Nucleus accumbens (tissue), 56 donors: ENCODE data around the gene CRYAA.
"Not testable (repeated sequence)": the region's sequence is repeated elsewhere in the genome, so short reads cannot be mapped to it uniquely, and the experiment has no call there.

ENCODE experiments used
- DNase-seq, 56 donors: peaks; one replicate each; lab custom pipeline; 2025; lab: John Stamatoyannopoulos, UW

Gene CRYAA

GRCh38 chr21:43168708-43169107 is at the start of gene CRYAA:
Gene CRYAA, plus strand, starts transcription at chr21:43169008. Its CDS starts 92 bp downstream, at chr21:43169100.
- DNase-seq: not testable (repeated sequence)

GRCh38 chr21:43130094-43130493 is 38.7 kb upstream of the CRYAA start:
- not testable (repeated sequence) for DNase-seq

- DNase-seq: not testable (repeated sequence)
Measured at GRCh38 chr21:43134520-43134919, 34.3 kb upstream of the CRYAA start.

- DNase-seq: not testable (repeated sequence)
Measured at GRCh38 chr21:43138944-43139343, 29.9 kb upstream of the CRYAA start.

GRCh38 chr21:43141407-43141806 is 27.4 kb upstream of the CRYAA start:
- DNase-seq: not testable (repeated sequence)

- not testable (repeated sequence) for DNase-seq
Measured at GRCh38 chr21:43146637-43147036, 22.2 kb upstream of the CRYAA start.

- DNase-seq: not testable (repeated sequence)
Measured at GRCh38 chr21:43147999-43148398, 20.8 kb upstream of the CRYAA start.

GRCh38 chr21:43149344-43149743 is 19.5 kb upstream of the CRYAA start:
- not testable (repeated sequence) for DNase-seq

- DNase-seq: not testable (repeated sequence)
Measured at GRCh38 chr21:43153601-43154000, 15.2 kb upstream of the CRYAA start.

GRCh38 chr21:43159279-43160175 is 9.3 kb upstream of the CRYAA start:
- not testable (repeated sequence) for DNase-seq

- not testable (repeated sequence) for DNase-seq
Measured at GRCh38 chr21:43161826-43162707, 6.7 kb upstream of the CRYAA start.

- DNase-seq: not testable (repeated sequence)
Measured at GRCh38 chr21:43162708-43163205, 6.1 kb upstream of the CRYAA start.

GRCh38 chr21:43164823-43165222 is 4.0 kb upstream of the CRYAA start:
- DNase-seq: not testable (repeated sequence)

GRCh38 chr21:43165734-43166133 is 3.1 kb upstream of the CRYAA start:
- not testable (repeated sequence) for DNase-seq

GRCh38 chr21:43169230-43169886 is 550 bp downstream of the CRYAA start:
- DNase-seq: not testable (repeated sequence)

- not testable (repeated sequence) for DNase-seq
Measured at GRCh38 chr21:43169891-43170290, 1.1 kb downstream of the CRYAA start.

- not testable (repeated sequence) for DNase-seq
Measured at GRCh38 chr21:43172812-43173211, 4.0 kb downstream of the CRYAA start.

- not testable (repeated sequence) for DNase-seq
Measured at GRCh38 chr21:43173438-43173837, 4.6 kb downstream of the CRYAA start.

GRCh38 chr21:43173930-43174329 is 5.1 kb downstream of the CRYAA start:
- not testable (repeated sequence) for DNase-seq

- DNase-seq: not testable (repeated sequence)
Measured at GRCh38 chr21:43174998-43175397, 6.2 kb downstream of the CRYAA start.
